Measurements from ENCODE around the gene NME1. TPM values are rescaled to one million over a fixed set of nuclear protein-coding genes. Genes with fewer than 3 reads are reported as not detected.

NME1 gene
- total RNA-seq, 4 donors from 2014 or later = 19.1 to 32.6 (median 29.2) TPM

DNA sequence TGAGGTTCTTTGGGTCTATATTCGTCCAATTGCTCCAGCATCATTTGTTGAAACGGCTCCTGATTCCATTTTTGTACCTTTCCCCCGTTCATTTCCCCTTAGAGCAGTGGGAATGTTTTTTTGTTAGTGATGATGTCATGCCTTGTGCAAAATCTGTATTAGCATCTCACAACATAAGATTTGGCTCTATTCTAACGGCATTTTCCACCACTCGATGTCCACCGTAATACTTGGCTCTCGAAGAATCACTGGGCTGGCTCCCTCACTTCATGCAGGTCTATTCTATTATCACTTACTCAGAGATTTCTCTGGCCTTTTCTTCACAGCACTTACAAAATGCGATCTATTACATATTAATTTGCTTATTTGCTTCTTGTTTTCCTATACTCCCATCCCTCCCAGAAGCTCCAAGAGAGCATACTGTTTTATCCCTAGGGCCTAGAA lies 571 bp upstream of the NME1 start:
- intact Hi-C loops (cut with DNase I; ENCODE audit: low total_unique reads) = loop anchor here (1.0 to 10.0 kb wide), 6 partner anchors 14 to 285 kb away; partner anchors contain the start of genes MBTD1, NME2, TOB1 and UTP18
- TF ChIP-seq POLR2A (IDR thresholded peaks at IDR 0.05) (no peak), CTCF (IDR thresholded peaks at IDR 0.05 in 4 of 5, conservative IDR thresholded peaks at IDR 0.05 in 1 of 5) (no peak)
- no peaks in the 10 kb centered on the region for H3K9me3 ChIP-seq
- H3K27ac ChIP-seq = peak overlapping the region; percentile 82 to 90 (median 88)
- peaks cover 17 to 18% of the 10 kb centered on the region in 2 donors for H3K4me1 ChIP-seq
- in situ Hi-C loops (cut with MboI; ENCODE audit: low sequenced_read_pairs in 4 of 4) = loop anchor here (5.0 to 25.0 kb wide), 3 partner anchors 148 to 290 kb away; partner anchors contain the start of gene TOB1 (in 2 of the 4)
- peak overlapping the region; percentile 46 to 77 (median 72) for H3K4me3 ChIP-seq
- peaks cover 0 to 21% of the 10 kb centered on the region in 2 donors for H3K36me3 ChIP-seq
- H3K27me3 ChIP-seq = no peaks in the 10 kb centered on the region
- DNase-seq (no peak), ATAC-seq (peak; percentile 23 to 34)

- Histone ChIP-seq H3K4me1 (peaks cover 17 to 18% of the 10 kb centered on the region in 2 donors), H3K27me3 (no peaks in the 10 kb centered on the region), H3K36me3 (peaks cover 0 to 33% of the 10 kb centered on the region in 2 donors), H3K4me3 (peak overlapping the region; percentile 64 to 77 (median 72)), H3K9me3 (no peaks in the 10 kb centered on the region), H3K27ac (peak overlapping the region; percentile 82 to 90 (median 88))
- intact Hi-C loops (cut with DNase I; ENCODE audit: low total_unique reads) = loop anchor here (5.0 to 10.0 kb wide), 3 partner anchors 99 to 287 kb away; partner anchors contain the start of genes MBTD1, TOB1 and UTP18
- no peak for TF ChIP-seq POLR2A (IDR thresholded peaks at IDR 0.05)
- no peak for TF ChIP-seq CTCF (IDR thresholded peaks at IDR 0.05 in 4 of 5, conservative IDR thresholded peaks at IDR 0.05 in 1 of 5)
- no peak for DNase-seq
- in situ Hi-C loops (cut with MboI; ENCODE audit: low sequenced_read_pairs in 4 of 4) = loop anchor here (5.0 to 25.0 kb wide), 3 partner anchors 149 to 292 kb away; partner anchors contain the start of gene TOB1 (in 2 of the 4)
- ATAC-seq = no peak
Measured at GRCh38 chr17:51154176-51154575, 817 bp downstream of the NME1 start.

- TF ChIP-seq CTCF (IDR thresholded peaks at IDR 0.05 in 4 of 5, conservative IDR thresholded peaks at IDR 0.05 in 1 of 5) (no peak), POLR2A (IDR thresholded peaks at IDR 0.05) (no peak)
- DNase-seq = no peak
- no peaks in the 10 kb centered on the region for H3K27me3 ChIP-seq
- H3K4me1 ChIP-seq = peaks cover 17 to 18% of the 10 kb centered on the region in 2 donors
- H3K4me3 ChIP-seq = no peak overlapping the region
- no peak overlapping the region for H3K27ac ChIP-seq
- intact Hi-C loops (cut with DNase I; ENCODE audit: low total_unique reads) (loop anchor here (10.0 kb wide), 1 partner anchor 101 kb away; no protein-coding TSS in a partner anchor), in situ Hi-C loops (cut with MboI; ENCODE audit: low sequenced_read_pairs in 4 of 4) (loop anchor here in 3 of 4 donors (5.0 to 25.0 kb wide), 3 partner anchors 148 to 293 kb away; partner anchors contain the start of gene TOB1 (in 2 of the 3))
- no peaks in the 10 kb centered on the region for H3K9me3 ChIP-seq
- H3K36me3 ChIP-seq = peaks cover 0 to 39% of the 10 kb centered on the region in 2 donors
- no peak for ATAC-seq
Measured at GRCh38 chr17:51155416-51155815, 2.1 kb downstream of the NME1 start.

DNA sequence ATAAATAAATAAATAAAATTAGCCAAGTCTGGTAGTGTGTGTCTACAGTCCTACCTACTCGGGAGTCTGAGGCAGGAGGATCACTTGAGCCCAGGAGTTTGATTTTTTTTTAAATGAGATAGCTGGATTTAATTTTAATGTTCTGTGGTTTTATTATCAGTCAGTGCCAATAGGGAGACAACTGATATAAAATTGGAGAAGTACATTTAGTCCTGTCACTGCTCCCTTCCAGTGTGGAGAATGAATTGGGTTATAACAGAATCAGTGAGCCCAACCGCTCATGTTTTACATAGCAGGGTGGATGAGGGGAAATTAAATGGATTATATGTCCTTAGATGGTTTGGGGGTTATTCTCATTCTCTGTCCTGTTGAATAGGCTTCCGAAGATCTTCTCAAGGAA lies 6.2 kb downstream of the NME1 start:
- DNase-seq (no peak), ATAC-seq (no peak)
- Histone ChIP-seq H3K36me3 (peaks cover 0 to 71% of the 10 kb centered on the region in 2 donors), H3K4me3 (no peak overlapping the region), H3K4me1 (peaks cover under 1 to 4% of the 10 kb centered on the region in 2 donors), H3K27me3 (no peaks in the 10 kb centered on the region), H3K27ac (no peak overlapping the region), H3K9me3 (no peaks in the 10 kb centered on the region)
- TF ChIP-seq CTCF (IDR thresholded peaks at IDR 0.05 in 4 of 5, conservative IDR thresholded peaks at IDR 0.05 in 1 of 5) (no peak), POLR2A (IDR thresholded peaks at IDR 0.05) (no peak)
- intact Hi-C loops (cut with DNase I; ENCODE audit: low total_unique reads) (loop anchor here (10.0 kb wide), 1 partner anchor 105 kb away; no protein-coding TSS in a partner anchor), in situ Hi-C loops (cut with MboI; ENCODE audit: low sequenced_read_pairs in 4 of 4) (loop anchor here in 3 of 4 donors (5.0 to 25.0 kb wide), 3 partner anchors 152 to 297 kb away; partner anchors contain the start of gene TOB1 (in 2 of the 3))

All from gastrocnemius medialis (tissue), 4 donors.